ENCODE data around the gene PCNA. TPM values are rescaled to one million over a fixed set of nuclear protein-coding genes. Genes with fewer than 3 reads are reported as not detected.

Gene PCNA
- total and polyA plus RNA-seq, 9 of the 15 experiments (the other 6 are each of a cell fraction or from before 2014, with no cell fraction given), result 213 to 390 (median 291) TPM

- Histone ChIP-seq H3K27ac (ENCODE audit: extremely low read depth, low read depth, low read length) (peak overlapping the region; percentile 94), H3K9me1 (ENCODE audit: control insufficient read depth, insufficient read depth, low read length) (no peaks in the 10 kb centered on the region), H3K9ac (ENCODE audit: insufficient read depth in 1 of 2, low read depth in 2 of 2, low read length in 2 of 2) (peak overlapping the region; percentile 94 to 97), H3K27me3 (ENCODE audit: control insufficient read depth in 2 of 2, insufficient read depth in 2 of 2, low read length in 2 of 2) (no peaks in the 10 kb centered on the region), H3K4me2 (ENCODE audit: insufficient read depth, low read length) (peak overlapping the region; percentile 91), H2AFZ (ENCODE audit: low read depth, low read length) (peak overlapping the region; percentile 84), H3K36me3 (ENCODE audit: control insufficient read depth, insufficient read depth, low read length) (peaks cover 48% of the 10 kb centered on the region), H3K79me2 (ENCODE audit: control insufficient read depth, insufficient read depth, low read length) (peaks cover 45% of the 10 kb centered on the region), H3K9me3 (replicated peaks; ENCODE audit: control insufficient read depth, insufficient read depth, low read depth, low read length) (no peaks in the 10 kb centered on the region), H3K4me1 (replicated peaks in 1 of 2; ENCODE audit: control insufficient read depth in 2 of 2, insufficient read depth in 2 of 2, low read length in 2 of 2) (peaks cover 13 to 16% of the 10 kb centered on the region in 2 experiments; a peak in 3 of 5 replicates), H4K20me1 (replicated peaks; ENCODE audit: control insufficient read depth, insufficient read depth, low read length) (peaks cover 14% of the 10 kb centered on the region), H3K4me3 (peak overlapping the region; percentile 77)
- BruUV-seq (replicated peaks), result no TSS peak
- FAIRE-seq (no peak), ATAC-seq (no peak), DNase-seq (ENCODE audit: extremely low read depth in 1 of 4, low spot score in 3 of 4) (no peak)
- WGBS (ENCODE audit: insufficient coverage, low coverage, missing lambda C conversion rate), result under 1% methylated on average over 17 of the region's 21 CpGs
- ChIA-PET CTCF (ENCODE audit: low intra/inter-chr PET ratio) (interaction anchor here (0.9 kb wide), 1 partner anchor 73 kb away, joined by 3 read pairs; no protein-coding TSS in a partner anchor), POLR2A (interaction anchor here (0.7 to 1.7 kb wide), 5 partner anchors 9 to 77 kb away, joined by 3 to 8 read pairs (median 3); no protein-coding TSS in a partner anchor)
- in situ Hi-C loops (cut with MboI) (no loop called here), intact Hi-C loops (cut with micrococcal nuclease) (no loop called here)
- TF ChIP-seq MAZ (CRISPR knock-in tag; conservative IDR thresholded peaks at IDR 0.05 in 1 of 2, IDR thresholded peaks at IDR 0.05 in 1 of 2) (0 out of 4 replicates have a peak, but pooled peaks of 1 of the 2 experiments have one; percentile 91), AFF1 (IDR thresholded peaks at IDR 0.05; ENCODE audit: low read depth in 1 of 2, partially characterized antibody in 2 of 2) (no peak), SRF (CRISPR knock-in tag; IDR thresholded peaks at IDR 0.05) (peak in 1 of 2 experiments; percentile 76; a peak in 1 of 4 replicates), ZNF511 (CRISPR knock-in tag; IDR thresholded peaks at IDR 0.05) (peak; percentile 100), CSDE1 (IDR thresholded peaks at IDR 0.05) (no peak), POLR2AphosphoS5 (IDR thresholded peaks at IDR 0.05; ENCODE audit: control insufficient read depth, insufficient read depth, low read depth, low read length) (no peak), ZBTB2 (IDR thresholded peaks at IDR 0.05) (no peak), TFAP4 (CRISPR knock-in tag; IDR thresholded peaks at IDR 0.05; ENCODE audit: borderline replicate concordance) (peak; percentile 98; the same call in 1 of the 2 replicates), NR3C1 (CRISPR knock-in tag; IDR thresholded peaks at IDR 0.05) (peak; percentile 99; the same call in 1 of the 2 replicates), NR2C2 (CRISPR knock-in tag; IDR thresholded peaks at IDR 0.05) (peak; percentile 85), NR2C2 (tag; IDR thresholded peaks at IDR 0.05) (no peak), SMAD4 (CRISPR knock-in tag; conservative IDR thresholded peaks at IDR 0.05) (no peak), POU5F1 (IDR thresholded peaks at IDR 0.05; ENCODE audit: borderline replicate concordance, low read depth, low read length, partially characterized antibody) (no peak), PRMT5 (CRISPR knock-in tag; IDR thresholded peaks at IDR 0.05) (peak; percentile 87; the same call in 1 of the 2 replicates), BRD9 (IDR thresholded peaks at IDR 0.05; ENCODE audit: low read depth, partially characterized antibody) (no peak)
Observed at GRCh38 chr20:5119143-5119434, 669 bp downstream of the PCNA start.

Measured in K562 (cell line).